ENCODE measurements around the gene SMARCD1.
"Not testable (repeated sequence)": the region's sequence is repeated elsewhere in the genome, so short reads cannot be mapped to it uniquely, and the experiment has no call there.

SMARCD1 gene

DNA sequence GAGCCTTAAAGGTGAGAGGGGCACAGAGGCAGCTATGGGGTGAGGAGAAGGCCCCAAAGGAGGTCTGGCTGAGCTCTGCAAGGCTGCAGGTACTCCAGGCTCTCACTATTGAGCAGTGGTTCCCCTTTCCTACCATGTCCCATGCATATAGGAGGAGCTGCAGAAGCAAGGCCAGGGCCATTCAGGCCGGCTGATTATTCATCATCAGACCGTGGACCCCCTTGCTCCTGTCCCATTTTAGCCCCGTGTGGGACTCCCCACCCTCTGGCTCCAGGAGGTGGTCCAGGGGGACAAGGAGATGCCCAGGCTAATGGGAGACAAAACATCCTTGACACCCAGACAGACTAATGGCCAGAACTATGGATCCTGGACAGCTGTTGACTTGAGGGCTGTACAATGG lies 21.8 kb downstream of the SMARCD1 start:
- DNase-seq: no peak

DNA sequence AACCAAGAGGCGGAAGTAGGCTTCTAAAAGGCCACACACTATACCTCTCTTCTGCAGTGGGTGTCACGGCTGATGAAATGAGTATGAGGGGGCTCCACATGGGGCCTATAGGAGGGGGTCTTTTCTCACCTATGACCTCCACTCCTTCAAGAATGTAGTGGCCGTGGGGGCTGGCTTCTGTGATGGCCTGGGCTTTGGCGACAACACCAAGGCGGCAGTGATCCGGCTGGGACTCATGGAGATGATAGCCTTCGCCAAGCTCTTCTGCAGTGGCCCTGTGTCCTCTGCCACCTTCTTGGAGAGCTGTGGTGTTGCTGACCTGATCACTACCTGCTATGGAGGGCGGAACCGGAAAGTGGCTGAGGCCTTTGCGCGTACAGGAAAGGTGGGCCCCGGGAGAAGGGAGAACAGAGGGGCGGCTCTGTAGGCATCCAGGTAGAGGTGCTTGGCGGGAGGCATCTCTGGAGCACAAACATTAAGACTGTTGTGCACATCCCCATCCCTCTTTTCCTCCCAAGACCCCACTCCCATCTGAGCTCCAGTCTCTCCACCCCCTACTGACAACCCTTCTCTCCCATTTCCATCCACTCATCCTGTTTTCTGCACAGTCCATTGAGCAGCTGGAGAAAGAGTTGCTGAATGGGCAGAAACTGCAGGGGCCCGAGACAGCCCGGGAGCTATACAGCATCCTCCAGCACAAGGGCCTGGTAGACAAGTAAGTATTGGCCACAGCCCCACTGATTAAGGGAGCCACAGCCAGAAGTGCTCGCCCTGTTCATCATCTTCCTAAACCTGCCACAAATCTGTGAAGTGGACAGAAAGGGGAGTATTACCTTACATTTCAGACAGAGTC lies 22.5 kb downstream of the SMARCD1 start:
- no peak for DNase-seq

DNA sequence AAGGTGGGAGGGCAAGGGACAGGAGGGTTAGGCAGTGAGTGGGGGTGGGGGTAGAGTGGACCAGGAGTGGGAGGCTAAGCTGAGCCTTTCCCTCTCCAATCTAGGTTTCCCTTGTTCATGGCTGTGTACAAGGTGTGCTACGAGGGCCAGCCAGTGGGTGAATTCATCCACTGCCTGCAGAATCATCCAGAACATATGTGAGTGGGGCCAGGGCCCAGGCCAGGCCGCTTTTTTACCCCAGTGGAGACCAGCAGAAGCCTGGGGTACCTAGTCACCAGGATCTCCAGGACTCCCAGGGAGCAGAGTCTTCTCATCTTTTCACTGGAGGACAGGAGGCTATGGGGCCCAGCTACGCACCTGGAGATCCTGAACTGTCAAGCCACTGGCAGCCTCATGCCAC lies 24.2 kb downstream of the SMARCD1 start:
- no peak for DNase-seq

DNA sequence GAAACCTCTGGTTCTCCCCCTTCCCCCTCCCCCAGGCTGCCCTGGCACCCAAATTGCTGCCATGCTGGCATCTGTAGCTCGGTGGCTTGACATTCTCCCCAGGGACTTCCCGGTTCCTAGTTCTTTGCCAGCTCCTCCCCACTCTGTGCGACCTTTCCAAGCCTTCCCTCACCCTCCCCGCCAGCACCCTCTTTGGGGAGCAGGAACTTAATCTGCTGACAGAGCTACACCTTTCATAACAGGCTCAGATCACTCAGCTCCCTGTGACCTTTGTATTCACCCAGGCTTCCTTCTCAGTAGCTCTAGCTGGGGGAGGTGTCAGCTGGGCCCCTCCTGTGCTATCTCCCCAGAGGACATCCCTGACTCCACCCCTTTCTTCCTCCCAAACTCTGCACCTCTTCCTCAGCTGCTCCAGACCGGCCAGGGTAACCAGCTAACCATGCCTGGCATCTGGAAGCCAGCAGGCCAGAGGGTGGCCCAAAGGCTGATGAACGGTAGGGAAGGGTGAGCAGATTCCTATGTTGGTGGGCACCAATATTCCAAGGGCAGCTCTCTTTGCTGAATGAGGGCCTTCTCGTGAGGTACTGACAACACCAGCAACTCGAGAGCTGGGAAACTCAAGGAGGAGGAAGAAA lies 25.1 kb downstream of the SMARCD1 start:
- DNase-seq: no peak

DNA sequence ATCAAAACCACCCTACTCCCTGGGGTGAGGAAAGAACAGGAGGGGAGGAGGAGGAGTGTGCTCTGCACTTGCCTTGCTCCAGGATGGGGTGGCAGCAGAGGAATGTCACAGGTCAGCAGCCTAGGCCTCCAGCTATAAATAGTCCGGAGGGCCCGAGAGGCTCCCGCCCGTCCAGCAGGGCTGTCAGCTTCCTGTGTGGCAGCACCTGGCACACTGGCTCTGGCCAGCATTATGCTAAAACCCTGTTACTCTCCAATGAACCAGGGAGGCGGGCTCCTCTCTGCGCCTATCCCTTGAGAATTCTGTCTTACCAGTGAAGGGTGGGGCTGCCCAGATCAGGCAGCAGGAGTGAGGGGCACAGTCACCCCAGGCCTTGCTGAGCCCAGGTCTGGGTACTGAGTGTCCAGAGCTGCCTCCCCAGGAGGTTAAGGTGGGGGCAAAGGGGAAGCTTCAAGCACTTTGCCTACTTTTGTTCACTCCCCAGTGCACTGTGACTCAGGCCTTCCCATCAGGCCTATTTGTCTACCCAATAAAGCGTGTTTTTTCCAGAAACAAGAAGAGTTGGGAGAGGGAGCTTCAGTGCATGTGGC lies 25.7 kb downstream of the SMARCD1 start:
- DNase-seq: peak; percentile 8

DNA sequence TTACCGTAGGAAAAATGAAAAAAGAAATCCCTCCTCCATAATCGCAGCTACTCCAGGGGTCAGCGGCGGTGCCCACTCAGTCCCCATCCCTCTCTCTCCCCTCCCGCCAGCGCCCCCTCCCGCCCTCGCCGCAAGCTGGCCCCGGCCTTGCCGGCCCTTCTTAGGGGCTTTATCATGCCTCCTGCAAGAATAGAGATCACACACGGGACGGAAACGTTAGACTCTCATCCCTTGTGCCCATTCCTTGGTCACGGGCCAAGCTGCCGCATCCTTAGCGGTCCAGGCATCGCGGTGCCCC lies 26.2 kb downstream of the SMARCD1 start:
- DNase-seq: no peak

DNA sequence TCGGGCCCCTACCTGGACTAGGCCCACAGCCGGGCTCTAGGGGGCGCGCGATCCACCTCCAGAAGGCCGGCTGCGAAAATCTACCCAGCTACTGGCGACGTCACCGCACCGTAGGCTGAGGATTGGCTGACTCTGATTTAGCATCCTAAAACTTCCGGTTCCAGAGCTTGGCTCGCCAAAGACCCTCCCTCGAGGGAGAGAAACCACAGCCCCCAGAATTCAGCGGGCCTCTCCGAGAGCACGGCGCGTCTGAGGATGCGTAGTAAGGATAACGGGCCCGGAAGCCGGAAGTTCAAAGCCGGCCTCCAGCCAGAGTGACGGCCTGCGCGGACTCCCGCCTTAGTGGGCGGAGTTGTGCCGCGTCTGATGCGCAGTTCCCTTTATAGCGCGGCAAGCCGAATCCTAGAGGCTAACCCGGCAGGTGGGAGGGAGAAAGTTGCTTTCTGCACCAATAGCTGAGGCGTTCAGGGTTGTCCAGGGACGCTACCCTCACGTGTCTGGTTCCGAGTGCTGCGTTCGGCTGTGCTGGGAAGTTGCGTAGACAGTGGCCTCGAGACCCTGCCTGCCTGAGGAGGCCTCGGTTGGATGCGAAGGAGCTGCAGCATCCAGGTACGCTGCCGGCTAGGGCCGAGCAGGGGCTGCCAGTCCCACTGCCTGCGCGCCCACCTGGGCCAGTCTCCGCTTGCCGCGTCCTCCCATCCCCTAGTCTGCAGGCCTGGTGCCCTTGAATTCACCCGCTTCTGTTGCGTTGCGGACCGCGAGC lies 26.7 kb downstream of the SMARCD1 start, which contains the start of gene COX14:
Gene COX14, plus strand, starts transcription at position 544 of the 763 bp plus-strand sequence. CDS start 7,808 bp downstream, outside the sequence.
- DNase-seq: peak; percentile 100

DNA sequence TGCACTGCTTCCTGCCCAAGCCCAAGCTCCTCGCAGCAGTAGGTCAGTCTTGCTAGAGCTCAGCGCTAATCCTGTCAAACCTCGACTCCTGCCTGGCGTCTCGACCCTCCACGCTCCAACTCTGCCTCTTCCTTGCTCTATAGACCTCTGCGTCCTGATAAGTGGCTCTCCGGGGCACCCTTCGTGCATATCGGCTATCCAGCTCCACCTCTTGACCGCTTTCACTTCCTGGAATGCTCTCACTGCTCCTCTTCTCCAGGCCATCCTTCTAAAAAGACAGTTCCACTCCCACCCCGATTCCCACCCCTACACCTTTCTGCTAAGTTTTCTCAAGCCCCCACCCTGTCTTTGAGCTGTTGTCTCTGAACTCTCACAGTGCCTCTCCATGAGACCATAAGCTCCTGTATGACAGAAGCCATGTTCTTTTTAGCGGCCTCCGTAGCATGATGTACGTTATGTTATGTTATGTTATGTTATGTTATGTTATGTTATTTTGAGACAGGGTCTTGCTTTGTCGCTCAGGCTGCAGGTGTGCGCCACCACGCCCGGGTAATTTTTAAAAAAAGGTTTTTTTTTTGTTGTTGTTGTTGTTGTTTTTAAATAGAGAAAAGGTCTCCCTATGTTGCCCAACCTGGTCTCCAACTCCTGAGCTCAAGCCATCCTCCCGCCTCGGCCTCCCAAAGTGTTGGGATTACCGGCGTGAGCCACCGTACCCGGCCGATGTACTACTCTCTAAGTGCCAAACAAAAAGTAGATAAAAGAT lies 27.5 kb downstream of the SMARCD1 start:
- DNase-seq: no peak

DNA sequence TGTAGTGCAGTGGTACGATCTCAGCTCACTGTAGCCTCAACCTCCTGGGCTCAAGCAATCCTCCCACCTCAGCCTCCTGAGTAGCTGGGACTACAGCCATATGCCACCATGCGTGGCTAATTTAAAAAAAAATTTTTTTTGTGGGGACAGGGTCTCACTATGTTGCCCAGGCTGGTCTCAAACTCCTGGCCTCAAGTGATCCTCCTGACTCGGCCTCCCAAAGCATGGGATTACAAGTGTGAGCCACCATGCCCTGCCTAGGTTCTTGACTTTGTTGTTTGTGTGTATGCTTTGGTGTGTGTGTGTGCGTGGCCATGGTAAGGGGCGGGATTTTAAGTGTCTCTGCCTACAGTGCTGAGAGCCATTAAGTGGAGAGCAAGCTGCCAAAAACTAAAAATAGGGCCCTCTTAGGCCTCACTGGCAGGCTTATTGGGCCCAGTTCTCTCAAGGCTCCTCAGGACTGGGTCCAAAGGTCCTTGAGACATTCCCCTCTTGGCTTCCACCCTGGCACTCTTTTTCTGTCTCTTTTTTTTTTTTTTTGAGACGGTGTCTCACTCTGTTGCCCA lies 32.0 kb downstream of the SMARCD1 start:
- DNase-seq: no peak

DNA sequence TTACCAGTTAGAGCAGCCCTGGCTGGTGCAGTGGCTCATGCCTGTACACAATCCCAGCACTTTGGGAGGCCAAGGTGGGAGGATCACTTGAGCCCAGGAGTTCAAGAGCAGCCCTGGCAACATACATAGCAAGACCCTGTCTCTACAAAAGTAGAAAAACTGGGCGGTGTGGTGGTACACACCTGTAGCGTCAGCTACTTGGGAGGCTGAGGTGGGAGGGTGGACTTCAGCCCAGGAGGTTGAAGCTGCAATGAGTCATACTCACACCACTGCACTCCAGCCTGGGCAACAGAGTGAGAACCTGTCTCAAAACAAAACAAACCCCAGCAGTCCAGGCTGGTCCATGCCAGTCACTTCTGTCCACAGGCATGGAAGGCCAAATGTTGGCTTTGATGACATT lies 34.2 kb downstream of the SMARCD1 start:
- DNase-seq: no peak

DNA sequence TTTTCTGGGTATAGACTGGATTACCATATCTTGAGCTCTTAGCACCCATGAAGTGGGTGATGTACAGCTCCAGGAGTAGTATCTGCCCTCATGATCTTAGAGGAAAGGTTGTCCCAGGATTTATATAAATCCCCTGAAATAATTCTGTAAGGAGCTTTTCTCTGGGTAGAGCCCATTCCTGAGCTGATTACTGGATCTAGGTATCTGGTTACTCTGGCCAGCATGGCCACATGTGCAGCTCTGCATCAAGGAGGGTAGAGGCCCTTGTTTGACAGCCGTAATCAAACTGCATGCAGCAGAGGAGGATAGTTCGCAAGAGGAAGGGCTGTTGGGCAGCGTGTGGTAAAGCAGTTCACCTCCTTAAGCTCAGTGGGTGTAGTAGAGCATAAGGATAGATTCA lies 35.4 kb downstream of the SMARCD1 start:
- DNase-seq: no peak

DNA sequence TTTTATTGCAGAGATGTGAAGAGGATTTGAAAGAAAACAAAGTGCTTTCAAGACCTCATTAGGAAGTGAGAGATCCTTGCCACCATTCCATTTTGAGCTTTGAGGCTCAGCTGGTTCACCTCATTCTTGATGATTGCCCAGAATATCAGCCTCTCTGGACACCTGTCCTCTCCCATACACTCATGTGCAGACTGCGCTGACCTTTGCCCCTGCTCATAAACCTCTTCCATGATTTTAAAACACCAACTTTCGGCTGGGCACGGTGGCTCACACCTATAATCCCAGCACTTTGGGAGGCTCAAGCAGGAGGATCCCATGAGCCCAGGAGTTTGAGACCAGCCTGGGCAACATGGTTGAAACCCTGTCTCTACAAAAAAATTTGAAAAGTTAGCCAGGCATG lies 35.8 kb downstream of the SMARCD1 start:
- no peak for DNase-seq

DNA sequence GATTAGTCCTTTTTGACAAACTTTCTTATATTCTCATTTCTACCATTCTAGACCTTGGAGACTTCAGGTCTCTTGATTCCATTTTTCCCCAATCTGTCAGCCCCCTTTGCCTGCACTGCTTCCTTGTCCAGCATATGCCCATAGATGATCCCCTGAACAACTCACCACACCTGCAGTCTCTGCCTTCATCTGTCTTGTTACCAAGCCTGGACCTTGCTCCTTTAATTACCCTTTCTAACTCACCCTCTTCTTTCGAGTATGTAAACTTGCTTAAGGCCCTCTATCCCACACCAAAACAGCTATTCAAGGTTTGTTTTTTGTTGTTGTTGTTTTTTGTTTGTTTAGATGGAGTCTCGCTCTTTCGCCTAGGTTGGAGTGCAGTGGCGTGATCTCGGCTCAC lies 36.5 kb downstream of the SMARCD1 start:
- no peak for DNase-seq

DNA sequence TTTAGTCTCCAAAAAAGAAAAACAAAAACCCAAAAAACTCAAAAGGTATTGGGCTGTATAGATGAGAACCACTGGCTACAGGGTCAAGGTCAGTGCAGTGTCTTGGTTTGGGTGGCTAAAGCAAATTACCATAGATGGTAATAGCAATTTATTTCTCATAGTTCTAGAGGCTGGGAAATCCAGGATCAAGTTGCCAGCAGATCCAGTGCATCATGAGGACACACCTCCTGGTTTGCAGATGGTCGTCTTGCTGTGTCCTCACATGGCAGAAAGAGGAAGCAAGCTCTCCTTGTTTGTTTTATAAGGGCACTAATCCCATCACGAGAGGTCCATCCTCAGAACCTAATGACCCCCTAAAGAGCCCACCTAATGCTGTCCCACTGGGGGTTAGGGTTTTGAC lies 38.1 kb downstream of the SMARCD1 start:
- DNase-seq: no peak

DNA sequence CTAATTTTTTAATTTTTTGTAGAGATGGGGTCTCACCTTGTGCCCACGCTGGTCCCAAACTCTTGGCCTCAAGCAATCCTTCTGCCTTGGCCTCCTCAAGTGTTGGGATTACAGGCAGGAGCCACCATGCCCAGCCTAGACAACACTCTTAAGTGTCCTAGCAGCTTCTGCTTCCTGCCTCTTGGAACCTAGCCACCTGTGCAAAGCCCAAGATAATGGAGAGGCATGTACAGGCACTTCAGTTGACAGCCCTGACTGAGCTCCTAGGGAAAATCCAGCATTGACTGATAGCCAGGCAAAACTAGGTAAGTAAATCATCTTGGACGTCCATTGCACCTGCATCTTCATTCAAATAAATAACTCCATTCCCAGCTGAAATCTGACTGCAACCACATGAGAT lies 42.4 kb downstream of the SMARCD1 start:
- no peak for DNase-seq

DNA sequence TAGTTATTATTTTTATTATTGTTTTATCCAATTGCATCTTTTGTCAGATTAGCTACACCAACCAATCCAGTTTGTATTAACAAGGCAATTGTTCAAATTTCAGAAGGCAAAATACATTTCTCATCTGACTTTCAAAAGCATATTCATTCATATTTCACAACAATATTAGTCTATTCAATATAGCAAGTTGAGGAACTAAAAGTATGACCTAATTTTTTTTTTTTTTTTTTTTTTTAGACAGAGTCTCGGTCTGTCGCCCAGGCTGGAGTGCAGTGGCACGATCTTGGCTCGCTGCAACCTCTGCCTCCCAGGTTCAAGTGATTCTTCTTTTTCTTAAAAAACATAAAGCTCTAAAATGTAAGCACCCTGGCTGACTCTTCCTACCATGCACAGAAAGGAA lies 44.1 kb downstream of the SMARCD1 start:
- DNase-seq: no peak

DNA sequence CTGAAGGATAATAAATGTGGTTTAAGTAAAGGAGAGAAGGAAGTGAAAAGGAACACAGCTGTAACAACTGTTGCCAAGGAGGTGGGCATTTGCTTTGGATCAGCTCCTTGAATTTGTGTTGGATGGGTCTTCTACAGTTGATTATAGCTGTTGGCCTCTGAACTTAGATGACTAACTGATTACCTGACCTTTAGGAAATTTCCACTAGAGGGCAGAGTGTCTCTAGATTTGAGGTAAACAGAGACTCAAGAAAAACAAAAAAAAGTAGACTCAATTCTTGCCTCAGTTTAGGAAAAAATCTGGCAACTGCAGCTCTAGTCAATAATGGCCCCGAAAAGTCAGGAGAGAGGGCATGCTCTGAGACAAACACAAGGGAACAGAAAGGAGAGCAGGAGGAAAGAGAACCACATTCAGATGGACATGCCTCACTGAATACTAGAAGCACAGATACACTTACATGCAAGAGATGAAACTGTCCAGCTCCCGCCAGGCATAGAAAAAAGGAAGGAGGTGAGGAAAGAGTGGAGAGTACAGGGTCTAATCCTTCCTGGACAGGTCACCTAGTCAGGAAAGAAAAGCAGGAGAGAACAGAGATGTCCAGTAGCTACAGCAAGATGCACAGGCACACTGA lies 47.5 kb downstream of the SMARCD1 start:
- DNase-seq: peak; percentile 58

DNA sequence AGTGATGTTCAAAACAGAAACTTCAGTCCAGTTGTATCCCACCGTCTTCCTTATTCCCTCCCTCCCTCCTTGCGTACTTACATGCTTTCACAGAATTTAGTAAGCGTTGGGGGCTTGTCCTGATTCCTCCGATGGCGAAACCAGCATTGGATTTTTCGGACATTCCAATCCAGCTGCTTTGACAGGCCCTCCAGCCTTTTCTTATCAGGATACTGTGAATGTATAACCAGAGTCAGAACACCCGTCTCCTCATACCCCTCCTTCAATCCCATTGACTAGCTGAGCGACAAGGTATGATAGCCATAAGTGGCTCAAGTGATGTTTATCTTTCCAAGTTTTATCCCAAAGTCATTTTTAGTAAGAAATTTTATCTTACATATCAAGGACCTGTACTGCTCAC lies 57.9 kb downstream of the SMARCD1 start:
- no peak for DNase-seq

DNA sequence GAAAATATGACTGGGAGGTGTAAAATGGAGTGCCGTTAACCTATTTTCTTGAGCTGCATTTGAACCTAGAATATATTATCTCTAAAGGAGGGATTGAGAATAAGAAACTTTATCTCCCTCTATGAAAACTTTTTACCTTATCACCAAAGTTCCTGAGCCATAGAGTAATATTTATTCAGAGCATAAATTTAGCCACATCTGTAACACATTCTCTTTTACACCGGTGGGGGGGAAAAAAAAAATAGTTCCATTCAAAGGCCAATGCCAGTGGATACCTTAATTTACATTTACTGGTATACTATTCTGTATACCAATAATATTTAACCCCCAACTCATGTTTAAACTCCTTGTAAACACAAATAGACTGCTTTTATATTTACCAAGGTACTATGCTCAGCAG lies 60.3 kb downstream of the SMARCD1 start:
- DNase-seq: no peak

DNA sequence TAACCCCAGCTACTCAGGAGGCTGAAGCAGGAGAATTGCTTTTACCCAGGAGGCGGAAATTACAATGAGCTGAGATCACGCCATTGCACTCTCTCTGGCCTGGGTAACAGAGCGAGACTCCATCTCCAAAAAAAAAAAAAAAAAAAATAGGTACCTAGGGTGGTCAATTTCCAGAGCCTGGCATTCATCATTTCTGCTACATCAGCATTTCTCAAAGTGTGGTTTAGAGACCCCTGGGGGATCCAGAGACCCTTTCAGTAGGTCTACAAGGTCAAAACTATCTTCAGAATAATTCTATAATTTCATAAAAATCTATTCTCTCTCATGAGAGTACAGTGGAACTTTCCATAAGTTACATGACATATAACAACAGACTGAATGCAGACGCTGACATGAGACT lies 62.1 kb downstream of the SMARCD1 start:
- no peak for DNase-seq

DNA sequence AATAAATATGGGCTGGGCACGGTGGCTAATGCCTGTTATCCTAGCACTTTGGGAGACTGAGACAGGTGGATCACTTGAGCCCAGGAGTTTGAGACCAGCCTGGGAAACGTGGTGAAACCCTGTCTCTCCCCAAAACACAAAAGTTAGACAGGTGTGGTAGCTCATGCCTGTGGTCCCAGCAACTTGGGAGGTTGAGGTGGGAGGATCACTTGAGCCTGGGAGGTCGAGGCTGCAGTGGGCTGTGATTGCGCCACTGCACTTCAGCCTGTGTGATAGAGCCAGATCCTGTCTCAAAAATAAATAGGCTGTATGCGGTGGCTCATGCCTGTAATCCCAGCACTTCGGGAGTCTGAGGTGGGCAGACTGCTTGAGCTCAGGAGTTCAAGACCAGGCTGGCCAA lies 62.9 kb downstream of the SMARCD1 start:
- DNase-seq: not testable (repeated sequence)

DNA sequence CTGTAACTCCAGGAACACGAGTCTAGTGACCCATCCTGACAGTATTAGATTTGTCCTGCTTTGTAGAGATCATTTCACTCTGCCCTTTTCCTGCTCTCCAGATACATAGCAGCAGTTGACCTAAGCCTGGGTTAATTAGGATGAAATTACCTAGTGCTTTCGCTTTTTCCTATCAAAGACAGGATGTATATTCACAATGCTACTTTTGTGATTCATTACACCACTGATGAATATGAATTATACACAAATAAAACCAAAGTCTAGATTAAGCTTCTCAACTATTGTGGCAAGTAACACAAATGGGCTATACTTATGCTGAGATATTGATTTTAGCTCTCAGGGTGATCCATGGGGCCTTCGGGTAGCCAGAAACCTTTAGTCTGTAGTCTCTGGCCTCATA lies 64.2 kb downstream of the SMARCD1 start:
- no peak for DNase-seq

Data from fibroblast of upper back skin (primary cell).